NCI-H2081 (cell line): Measurements from ENCODE around the gene LMAN1L.
A peak's percentile ranks its signal among the peaks of the same experiment; 100 is the strongest.

Experiments
- DNase-seq, 2 experiments: peaks; one replicate each; lab custom pipeline; 2025; lab: John Stamatoyannopoulos, UW

Gene LMAN1L

DNA sequence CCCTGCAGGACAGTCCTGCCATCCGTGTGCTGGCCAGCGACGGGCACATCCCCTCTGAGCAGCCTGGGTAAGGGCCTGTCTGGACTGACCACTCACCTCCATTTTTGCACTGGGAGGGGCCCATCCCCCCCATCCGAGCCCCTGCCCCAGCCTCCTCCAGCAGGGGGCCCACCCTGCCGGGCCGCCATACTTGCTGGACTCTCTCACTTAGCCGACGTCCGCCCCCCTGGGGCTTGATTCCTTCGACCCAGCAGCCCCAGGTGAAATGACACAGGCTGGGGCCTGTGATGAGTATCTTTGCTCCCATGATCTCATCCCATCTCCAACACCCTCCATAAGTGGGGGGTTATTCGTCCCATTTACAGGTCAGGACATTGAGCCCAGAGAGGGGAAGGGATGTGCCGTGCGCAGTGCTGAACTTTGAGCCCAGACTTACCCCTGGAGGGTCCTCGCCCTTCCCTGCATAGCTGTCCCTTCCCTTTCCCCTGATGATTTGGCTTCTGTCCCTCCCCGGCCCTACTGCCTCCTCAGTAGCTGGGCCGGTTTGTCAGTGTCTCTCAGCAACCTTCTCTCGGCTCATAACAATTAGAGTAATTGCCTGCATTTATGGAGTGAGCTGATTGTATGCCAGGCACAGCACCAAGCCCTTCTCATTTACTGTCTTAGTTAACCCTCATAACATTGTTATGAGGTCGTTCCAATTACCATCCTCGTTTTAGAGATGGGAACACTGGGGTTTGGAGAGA is 4.2 kb downstream of the LMAN1L start:
- DNase-seq = peak; percentile 41 to 68

DNA sequence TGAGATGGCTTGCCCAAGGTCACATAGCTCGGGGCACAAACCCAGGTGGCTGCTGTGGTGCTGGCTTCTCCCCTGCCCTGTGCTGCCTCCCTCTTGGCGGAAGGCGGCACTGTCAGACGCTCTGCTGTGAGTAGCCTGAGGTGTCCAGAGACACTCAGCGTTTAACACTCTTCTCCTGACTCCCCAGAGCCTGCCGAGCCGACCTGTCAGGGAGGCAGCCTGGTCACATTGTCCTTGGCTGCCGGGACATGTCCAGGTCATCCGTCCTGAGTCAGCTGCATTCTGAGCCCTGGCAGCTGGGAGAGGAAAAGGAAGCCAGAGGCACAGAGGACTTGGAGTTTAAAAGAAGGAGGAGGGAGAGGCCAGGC is 4.7 kb downstream of the LMAN1L start:
- DNase-seq = peak in 1 of 2 experiments; percentile 68

DNA sequence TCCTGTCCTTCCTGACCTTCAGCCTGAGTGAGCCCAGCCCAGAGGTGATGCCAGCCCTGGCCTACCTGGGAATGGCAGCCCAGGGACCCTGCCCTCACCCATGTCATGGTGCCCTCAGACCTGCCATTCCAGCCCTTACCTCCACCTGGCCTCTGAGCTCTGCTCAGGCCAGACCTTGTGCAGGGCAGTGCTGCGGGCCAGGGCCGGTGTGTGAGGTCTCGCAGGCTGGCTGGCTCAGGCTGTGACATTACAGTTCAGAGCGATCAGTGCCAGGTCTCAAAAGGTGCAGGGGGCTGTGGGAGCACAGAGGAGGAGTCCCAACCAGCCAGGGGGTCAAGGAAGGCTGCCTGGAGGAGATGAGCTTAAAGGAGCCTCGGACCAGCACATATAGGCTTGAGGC is 7.4 kb downstream of the LMAN1L start:
- no peak for DNase-seq

DNA sequence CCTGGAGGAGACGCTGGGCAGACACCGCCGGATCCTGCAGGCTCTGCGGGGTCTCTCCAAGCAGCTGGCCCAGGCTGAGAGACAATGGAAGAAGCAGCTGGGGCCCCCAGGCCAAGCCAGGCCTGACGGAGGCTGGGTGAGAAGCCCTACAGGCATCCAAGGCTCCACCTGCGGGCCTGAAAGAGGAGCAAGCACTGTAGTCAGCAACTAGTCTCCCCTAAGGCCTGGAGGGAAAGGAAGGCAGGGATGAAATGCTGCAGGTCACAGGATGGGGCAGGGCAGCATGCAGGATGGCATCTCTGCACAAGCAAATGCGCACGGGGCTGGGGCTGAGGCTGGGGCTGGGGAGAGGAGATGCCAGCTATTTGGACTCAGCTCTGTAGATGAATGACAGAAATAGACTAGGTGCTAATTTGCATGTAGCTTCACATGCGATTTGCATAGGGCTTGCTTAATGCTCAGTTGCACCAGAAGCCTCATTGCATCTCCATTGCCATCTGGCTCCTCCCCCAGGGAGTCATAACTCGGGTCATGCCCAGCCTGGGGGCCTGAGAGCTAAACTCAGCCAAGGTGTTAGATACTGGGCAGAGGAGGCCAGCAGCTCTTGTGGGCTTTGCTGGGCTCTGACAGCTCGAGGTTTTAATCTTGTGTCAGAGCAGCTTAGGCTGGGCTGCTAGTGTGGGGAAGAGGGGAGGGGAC is 8.6 kb downstream of the LMAN1L start:
- DNase-seq = no peak

DNA sequence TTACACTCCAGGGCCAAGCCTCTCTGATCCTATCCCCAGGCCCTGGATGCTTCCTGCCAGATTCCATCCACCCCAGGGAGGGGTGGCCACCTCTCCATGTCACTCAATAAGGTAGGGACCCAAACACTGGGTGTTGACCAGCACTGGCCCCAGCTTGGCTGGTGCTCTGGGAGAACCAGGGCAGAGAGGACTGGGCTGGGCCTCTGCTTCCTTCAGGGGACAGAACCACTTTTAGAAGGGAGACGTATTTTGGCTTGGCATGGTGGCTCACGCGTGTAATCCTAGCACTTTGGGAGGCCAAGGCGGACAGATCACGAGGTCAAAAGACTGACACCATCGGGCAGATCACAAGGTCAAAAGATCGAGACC is 9.1 kb downstream of the LMAN1L start:
- no peak for DNase-seq

DNA sequence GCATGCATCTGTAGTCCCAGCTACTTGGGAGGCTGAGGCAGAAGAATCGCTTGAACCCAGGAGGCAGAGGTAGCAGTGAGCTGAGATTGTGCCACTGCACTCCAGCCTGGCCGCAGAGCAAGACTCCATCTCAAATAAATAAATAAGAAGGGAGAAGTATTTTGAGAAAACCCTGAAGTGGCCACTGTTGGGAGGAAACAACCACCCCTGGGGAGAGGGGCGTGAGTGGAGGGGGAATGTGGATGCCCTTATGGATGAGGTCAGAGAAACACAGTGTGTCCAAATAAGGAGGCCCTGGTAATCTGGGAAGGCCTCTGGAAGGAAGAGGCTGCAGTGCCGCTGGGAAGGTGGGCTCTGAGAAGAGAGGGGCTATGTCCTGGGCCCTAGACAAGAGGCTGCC is 9.6 kb downstream of the LMAN1L start:
- no peak for DNase-seq

DNA sequence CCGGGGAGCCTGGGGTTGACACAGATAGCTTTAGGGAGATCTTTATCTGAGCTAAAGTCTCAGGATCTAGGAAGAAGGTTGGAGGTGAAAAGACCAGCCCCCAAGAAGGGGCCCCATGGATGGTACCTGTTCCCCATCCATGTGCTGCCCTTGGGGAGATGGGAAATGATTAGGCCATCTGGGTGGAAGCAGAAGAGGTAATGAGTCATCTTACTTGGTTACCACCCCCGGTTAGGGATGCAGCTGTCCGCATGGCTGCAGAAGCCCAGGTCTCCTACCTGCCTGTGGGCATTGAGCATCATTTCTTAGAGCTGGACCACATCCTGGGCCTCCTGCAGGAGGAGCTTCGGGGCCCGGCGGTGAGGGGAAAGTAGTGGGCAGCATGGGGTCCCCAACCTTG is 10.7 kb downstream of the LMAN1L start:
- no peak for DNase-seq

DNA sequence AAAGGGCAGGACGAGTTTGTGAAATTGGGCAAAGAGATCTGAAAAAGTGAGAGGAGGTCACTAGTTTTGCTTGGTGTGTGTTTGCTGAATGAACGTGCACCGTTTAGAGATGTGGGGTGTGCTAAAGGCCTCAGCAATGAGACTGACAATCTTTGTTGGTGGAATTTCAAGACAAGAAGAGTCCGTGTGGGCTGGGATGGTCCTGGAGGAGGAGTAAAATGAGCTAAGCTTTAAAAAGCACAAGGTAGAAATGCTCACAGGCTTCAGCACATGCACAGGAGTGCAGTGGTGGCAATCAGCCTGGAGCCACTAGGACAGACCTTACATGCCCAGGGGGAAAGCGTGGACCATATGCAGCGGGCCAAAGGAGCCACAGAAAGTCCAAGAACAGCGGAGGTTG is 12.3 kb downstream of the LMAN1L start:
- DNase-seq = no peak

DNA sequence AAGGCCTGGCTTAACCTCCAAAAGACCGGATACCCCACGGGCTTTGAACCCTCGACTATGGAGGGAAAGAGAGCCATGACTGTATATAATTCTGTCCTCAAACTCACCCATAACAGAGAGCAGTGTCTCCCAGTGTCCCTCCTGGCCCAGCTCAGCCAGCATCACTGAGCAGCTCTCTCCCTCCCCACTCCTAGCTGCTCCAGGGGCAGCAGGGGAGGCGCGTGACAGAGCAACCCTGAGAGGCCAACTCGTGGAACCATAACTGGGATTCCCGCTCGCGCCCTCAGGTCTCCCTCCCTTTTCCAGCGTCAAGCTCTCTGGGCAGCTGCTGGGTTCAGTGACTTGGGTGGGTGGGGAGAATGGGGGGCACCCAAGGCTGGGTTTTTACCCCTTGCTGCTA is 13.2 kb downstream of the LMAN1L start:
- DNase-seq = no peak

DNA sequence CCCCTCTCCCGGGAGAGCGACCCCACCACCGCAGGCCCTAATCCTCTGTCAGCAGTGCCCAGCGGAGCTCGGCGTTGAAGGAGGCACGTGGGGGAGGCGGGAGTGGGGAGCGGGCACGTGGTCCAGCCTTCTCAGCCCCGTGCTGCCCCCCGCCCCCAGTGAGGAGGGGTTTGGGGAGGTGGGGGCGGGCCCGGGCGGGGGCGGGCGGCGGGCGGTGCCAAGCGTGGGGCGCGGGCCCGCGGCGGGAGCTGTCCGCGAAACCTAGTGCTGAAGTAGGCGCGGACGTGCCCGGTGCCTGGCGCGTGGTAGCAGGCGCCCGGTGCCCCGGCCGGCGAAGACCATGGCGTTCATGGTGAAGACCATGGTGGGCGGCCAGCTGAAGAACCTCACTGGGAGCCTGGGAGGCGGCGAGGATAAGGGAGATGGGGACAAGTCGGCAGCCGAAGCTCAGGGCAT is 13.8 kb downstream of the LMAN1L start, which contains the start of gene CPLX3:
Gene CPLX3 (plus strand): TSS at position 264 of the 456 bp plus-strand sequence. CDS start 77 bp downstream, at position 341.
- no peak for DNase-seq

DNA sequence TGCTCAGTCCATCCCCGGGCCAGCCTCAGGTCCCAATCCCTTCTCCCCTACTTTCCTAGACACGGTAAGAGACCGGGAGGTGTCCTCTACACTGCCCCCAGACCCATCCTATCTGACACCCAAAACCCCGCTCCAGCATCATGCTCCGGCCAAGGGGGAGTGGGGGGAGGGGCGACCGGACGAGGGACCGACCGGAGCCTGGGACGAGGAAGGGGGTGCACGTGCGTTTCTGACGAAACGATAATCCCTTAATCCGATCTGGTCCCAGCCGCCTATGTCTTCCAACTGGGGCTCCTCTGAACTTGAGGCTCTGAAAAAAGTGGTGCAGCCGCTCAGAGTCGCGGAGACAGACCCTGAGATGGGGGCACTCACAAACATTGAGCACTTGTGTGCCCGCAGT is 14.3 kb downstream of the LMAN1L start:
- no peak for DNase-seq

DNA sequence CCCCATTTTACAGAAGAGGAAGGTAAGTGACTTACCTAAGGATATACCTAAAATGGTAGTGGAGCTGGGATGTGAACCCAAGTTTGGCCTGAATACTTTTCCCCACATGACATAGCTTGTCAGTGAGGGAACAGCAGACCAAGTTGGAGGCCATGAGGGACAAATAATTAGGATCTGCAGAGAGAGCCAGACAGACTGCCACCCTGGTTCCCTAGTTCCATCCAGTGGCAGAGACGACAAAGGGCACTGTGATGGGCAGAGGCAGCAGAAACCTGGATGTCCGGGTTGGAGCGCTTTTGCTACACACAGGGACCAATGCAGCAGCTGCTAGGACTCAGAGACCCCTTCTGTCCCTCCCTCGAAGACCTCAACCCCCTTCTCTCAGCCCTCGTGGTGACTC is 15.0 kb downstream of the LMAN1L start:
- DNase-seq = no peak

DNA sequence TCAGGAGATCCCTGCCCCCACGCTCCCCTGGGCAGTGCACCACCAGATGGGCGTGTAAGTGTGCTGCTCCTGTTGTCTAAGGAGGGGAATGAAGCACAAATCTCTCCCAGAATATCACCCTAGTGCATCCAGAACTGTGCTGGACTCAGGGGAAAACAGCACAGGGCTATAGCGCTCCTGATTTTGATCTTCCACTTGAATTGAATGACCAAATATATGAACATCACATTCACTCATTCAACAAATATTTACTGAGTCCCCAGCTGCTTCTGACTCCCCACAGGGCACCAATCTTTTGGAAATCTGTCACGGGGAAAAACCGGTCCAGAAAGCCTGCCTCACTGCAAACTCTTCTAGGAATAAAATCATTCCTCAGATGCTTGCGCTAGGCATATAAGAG is 16.2 kb downstream of the LMAN1L start:
- DNase-seq = peak in 1 of 2 experiments; percentile 10

DNA sequence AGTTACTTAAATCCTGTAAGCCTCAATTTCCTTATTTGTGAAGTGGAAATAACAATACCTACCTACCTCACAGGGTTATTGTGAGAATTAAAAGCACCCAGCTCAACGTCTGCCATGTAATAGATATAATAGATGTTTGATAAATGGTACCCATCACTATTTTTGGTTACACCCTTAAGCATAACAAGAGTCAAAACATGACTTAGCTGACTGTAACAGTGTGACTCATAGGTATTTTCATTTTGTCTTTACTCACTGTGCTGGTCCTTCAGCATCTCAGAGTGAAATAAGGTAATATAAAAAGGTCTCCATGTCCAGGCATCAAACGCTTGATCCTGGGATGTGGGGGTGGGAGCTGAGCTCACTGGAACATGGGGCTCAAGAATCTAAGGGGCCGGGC is 16.9 kb downstream of the LMAN1L start:
- DNase-seq = no peak

DNA sequence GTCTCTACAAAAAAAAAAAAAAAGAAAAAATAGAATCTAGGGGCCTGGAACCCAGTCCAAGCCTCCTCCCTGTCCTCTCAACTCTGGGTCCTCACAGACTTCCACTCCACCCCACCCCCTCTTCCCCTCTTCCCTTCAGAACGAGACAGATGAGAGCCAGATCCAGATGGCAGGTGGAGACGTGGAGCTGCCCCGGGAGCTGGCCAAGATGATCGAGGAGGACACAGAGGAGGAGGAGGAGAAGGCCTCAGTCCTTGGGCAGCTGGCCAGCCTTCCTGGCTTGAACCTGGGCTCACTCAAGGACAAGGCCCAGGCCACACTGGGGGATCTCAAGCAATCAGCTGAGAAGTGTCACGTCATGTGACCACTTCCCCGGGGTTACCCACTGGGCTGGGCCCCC is 17.4 kb downstream of the LMAN1L start:
- DNase-seq = no peak

DNA sequence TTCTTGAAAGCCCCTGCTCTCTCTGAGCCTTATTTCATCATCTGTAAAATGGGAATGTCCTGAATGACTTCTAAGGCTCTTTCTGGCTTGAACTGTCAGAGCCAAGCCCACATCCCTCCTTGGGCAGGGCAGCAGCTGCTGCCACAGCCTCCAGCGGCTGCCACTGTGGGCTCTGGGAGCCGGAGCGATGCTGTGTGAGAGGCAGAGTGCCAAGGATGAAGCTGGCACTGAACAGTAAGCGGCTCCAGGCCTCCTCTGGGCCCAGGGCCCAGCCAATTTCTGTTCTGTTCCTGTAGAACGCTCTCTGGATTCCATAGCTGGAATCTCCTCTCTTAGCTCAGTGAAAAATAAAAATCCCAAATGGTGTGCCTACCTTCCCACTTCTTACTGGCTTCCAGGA is 18.2 kb downstream of the LMAN1L start:
- peak in 1 of 2 experiments; percentile 29 for DNase-seq

DNA sequence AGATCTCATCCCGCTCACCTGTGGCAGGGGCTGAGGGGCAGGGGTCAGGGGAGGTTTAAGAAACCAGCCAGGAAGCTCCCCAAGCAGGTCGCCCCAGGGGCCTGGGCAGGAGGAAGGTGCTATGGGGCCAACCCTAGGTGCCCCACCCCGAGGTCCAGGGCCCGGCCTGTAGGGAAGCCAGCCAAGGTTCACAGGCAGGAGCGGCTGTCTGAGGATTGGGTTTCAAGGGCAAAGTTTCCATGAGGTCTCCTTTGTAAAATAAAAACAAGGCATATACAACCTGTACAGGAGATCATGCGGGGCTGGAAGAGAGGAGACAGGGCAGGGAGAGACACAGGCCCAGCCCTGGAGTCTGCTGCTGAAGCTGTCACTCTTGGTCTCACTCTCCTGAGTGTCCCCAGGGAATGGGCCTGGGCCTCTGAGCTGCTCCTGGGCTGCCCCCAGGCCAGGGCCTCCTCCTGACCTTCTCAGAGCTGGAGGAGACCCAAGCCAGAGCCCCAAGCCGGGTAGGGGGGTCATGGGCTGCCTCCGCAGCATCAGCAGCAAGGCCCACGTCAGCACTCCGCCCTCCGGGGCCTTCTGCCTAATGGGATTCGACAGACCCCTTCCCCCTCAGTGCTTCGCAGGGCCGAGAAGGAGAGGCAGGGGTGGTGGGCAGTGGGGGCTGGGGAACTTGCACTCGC is 19.3 kb downstream of the LMAN1L start:
- DNase-seq = no peak

DNA sequence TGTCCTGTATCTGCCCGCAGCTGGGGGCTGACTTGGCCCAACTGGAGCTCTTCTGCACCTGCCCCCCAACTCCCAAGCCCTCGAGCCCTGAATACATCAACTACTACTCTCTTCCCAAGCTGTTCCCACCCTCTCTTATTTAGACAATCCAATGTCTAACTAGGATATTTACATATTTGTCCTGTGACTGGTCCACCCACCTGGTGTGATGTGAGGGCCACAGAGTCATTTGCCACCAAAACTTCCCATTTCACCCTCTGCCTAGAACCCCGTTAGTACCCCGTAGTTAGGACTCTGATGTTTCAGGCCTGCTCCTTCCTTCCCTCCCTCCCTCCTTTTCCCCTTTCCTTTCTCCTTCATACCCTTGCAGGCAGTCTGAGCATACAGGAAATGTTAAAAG is 20.2 kb downstream of the LMAN1L start:
- no peak for DNase-seq

DNA sequence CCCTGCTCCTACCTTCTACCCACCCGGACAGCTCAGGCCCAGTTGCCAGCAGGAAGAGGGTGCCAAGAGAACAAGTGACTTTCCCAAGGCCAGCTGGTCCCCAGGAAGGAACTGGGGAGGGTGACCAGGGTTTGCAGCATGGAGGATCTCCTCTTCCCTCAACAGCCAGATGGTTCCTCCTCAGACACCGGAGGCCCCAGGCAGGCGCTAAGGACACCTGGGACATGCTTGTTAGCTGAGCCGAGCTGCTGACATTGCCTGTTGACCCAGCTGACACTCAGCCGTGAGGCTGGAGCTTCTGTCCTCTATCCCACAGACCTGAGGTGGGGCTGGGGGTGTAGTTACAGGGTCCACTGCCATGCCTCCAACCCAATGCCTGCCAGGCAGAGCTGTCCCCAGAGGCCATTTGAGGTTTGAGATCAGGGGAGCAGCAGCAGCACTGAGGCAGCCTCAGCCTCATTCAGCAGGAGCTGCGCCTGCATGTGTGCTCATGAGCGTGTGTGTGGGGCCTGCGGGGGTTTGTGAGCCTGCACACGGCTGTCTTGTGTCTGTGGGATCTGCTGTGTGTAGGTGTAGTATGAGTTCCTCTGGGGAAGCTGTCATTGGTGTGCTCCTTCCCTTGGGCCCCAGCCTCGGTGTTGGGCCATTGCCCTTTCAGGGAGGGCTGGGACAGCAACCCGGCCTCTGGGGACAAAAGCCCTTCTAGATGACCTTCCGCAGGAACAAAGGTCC is 20.9 kb downstream of the LMAN1L start:
- DNase-seq = no peak

DNA sequence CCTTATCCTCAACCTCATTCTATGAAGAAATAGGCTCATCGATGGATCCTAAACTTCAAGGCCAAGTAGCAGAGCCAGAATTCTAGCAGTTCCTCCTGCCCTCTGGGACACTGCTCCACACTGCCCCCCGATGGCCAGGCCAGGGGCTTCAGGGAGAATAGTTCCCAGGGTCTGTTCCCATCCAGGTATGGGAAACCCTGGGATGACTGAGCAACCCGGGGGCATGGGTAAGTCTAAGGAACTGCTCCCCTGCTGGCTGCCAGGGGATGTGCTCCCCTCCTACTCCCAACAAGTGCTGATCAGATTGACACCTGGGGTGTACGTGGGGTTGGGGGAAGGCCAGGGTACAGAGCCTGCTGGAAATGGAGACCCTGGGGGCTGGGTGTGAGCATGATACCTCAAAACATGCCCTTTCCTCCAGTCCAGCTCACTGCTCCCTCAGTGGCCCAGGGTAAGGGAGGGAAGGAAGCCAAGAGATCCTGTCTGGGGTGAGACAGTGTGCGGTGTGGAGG is 22.7 kb downstream of the LMAN1L start:
- peak in 1 of 2 experiments; percentile 30 for DNase-seq

DNA sequence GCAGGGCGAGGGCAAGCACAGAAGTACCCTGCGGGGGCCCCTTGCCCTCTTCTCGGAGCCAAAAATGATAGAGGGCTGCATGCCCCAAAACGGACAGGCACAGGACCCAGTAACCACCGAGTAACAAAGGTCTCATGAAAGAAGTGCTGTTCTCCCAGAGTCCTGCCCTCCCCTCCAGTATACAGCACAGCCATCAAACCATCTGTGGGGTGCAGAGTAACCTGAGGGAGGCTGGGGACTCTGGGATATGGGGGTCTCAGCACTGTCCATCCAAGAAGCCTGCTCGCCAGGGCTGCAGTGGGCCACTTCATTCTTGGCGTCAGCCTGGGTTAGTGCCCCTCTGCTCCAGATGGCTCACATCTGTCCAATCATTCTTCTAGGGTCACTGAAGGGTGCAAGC is 24.2 kb downstream of the LMAN1L start:
- no peak for DNase-seq

DNA sequence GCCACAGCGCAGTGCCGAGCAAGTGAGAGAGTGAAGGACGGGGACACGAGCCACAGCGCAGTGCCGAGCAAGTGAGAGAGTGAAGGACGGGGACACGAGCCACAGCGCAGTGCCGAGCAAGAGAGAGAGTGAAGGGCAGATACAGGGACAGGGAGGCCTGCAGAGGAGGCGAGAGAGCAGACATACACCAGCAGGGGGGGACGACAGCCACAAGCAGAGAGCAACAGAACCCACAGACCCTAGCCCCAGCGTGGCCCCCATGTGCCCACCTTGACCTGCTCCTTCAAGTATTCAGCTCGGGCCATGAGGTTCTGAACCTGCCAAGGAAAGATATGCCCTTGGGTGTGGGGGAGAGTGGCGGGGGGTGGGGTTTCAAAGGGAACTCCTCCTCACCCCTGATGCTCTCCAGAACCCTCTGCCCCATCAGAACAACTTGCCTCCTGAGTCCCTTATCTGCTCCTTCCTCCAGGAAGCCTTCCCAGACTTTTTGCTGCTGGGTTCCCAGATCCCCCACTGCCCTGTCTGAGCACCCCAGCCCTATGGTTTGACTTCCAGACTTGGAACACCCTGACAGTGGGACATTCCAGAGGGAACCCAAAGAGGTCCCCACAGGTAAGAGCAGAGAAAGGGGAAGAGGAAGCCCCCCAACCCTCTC is 25.0 kb downstream of the LMAN1L start:
- DNase-seq = no peak
